ENCODE data around the gene CELF4.

The CELF4 gene

GRCh38 chr18:37330173-37330572, 235.4 kb downstream of the CELF4 start:
- DNase-seq (ENCODE audit: extremely low read depth in 1 of 2, low read depth in 1 of 2), result no peak

- DNase-seq (ENCODE audit: extremely low read depth in 1 of 2, low read depth in 1 of 2), result no peak
Measured at GRCh38 chr18:37328946-37329719, 236.5 kb downstream of the CELF4 start.

GRCh38 chr18:37327063-37327577, 238.5 kb downstream of the CELF4 start:
- no peak for DNase-seq (ENCODE audit: extremely low read depth in 1 of 2, low read depth in 1 of 2)

GRCh38 chr18:37322492-37323035, 243.0 kb downstream of the CELF4 start:
- DNase-seq (ENCODE audit: extremely low read depth in 1 of 2, low read depth in 1 of 2), result no peak

GRCh38 chr18:37321582-37322491, 243.8 kb downstream of the CELF4 start:
- DNase-seq (ENCODE audit: extremely low read depth in 1 of 2, low read depth in 1 of 2), result no peak

- no peak for DNase-seq (ENCODE audit: extremely low read depth in 1 of 2, low read depth in 1 of 2)
Measured at GRCh38 chr18:37320317-37320716, 245.3 kb downstream of the CELF4 start.

GRCh38 chr18:37318360-37319355, 246.9 kb downstream of the CELF4 start:
- DNase-seq (ENCODE audit: extremely low read depth in 1 of 2, low read depth in 1 of 2), result no peak

- no peak for DNase-seq (ENCODE audit: extremely low read depth in 1 of 2, low read depth in 1 of 2)
Measured at GRCh38 chr18:37317486-37317885, 248.1 kb downstream of the CELF4 start.

GRCh38 chr18:37316468-37316867, 249.1 kb downstream of the CELF4 start:
- no peak for DNase-seq (ENCODE audit: extremely low read depth in 1 of 2, low read depth in 1 of 2)

- no peak for DNase-seq (ENCODE audit: extremely low read depth in 1 of 2, low read depth in 1 of 2)
Measured at GRCh38 chr18:37315935-37316334, 249.7 kb downstream of the CELF4 start.

- DNase-seq (ENCODE audit: extremely low read depth in 1 of 2, low read depth in 1 of 2), result no peak
Measured at GRCh38 chr18:37314534-37314933, 251.1 kb downstream of the CELF4 start.

- no peak for DNase-seq (ENCODE audit: extremely low read depth in 1 of 2, low read depth in 1 of 2)
Measured at GRCh38 chr18:37313624-37314023, 252.0 kb downstream of the CELF4 start.

GRCh38 chr18:37309861-37310260, 255.7 kb downstream of the CELF4 start:
- no peak for DNase-seq (ENCODE audit: extremely low read depth in 1 of 2, low read depth in 1 of 2)

GRCh38 chr18:37309059-37309458, 256.5 kb downstream of the CELF4 start:
- DNase-seq (ENCODE audit: extremely low read depth in 1 of 2, low read depth in 1 of 2), result no peak

- DNase-seq (ENCODE audit: extremely low read depth in 1 of 2, low read depth in 1 of 2), result no peak
Measured at GRCh38 chr18:37307181-37307580, 258.4 kb downstream of the CELF4 start.

- no peak for DNase-seq (ENCODE audit: extremely low read depth in 1 of 2, low read depth in 1 of 2)
Measured at GRCh38 chr18:37306432-37306831, 259.2 kb downstream of the CELF4 start.

- DNase-seq (ENCODE audit: extremely low read depth in 1 of 2, low read depth in 1 of 2), result no peak
Measured at GRCh38 chr18:37305066-37305465, 260.5 kb downstream of the CELF4 start.

GRCh38 chr18:37304012-37304680, 261.5 kb downstream of the CELF4 start:
- no peak for DNase-seq (ENCODE audit: extremely low read depth in 1 of 2, low read depth in 1 of 2)

GRCh38 chr18:37303009-37303408, 262.6 kb downstream of the CELF4 start:
- DNase-seq (ENCODE audit: extremely low read depth in 1 of 2, low read depth in 1 of 2), result no peak

- DNase-seq (ENCODE audit: extremely low read depth in 1 of 2, low read depth in 1 of 2), result no peak
Measured at GRCh38 chr18:37302519-37302918, 263.1 kb downstream of the CELF4 start.
